Liver (tissue), 3 donors: ENCODE measurements around the gene SLC6A11.

ENCODE experiments used
- EGR1 ChIP-seq, 2 donors: IDR thresholded peaks; 2 replicates each; pipeline ENCODE4 v1.6.1; 2016 to 2018; ENCODE audit warnings: antibody characterized with exemption in 2 of 2, low read depth in 2 of 2
- FOXA2 ChIP-seq: IDR thresholded peaks from 2 replicates; pipeline ENCODE4 v1.6.1; 2016; ENCODE audit warnings: antibody characterized with exemption
- GABPA ChIP-seq, 2 donors: IDR thresholded peaks in 1 of 2; conservative IDR thresholded peaks in 1 of 2; 2 replicates each; pipeline ENCODE4 v1.6.1; 2016; ENCODE audit warnings: antibody characterized with exemption in 2 of 2, mild to moderate bottlenecking in 1 of 2, moderate library complexity in 1 of 2
- JUND ChIP-seq, 2 donors: IDR thresholded peaks; 2 replicates each; pipeline ENCODE4 v1.6.1; 2016; ENCODE audit warnings: antibody characterized with exemption in 2 of 2
- NR2F2 ChIP-seq: IDR thresholded peaks from 2 replicates; pipeline ENCODE4 v1.6.1; 2016; ENCODE audit warnings: antibody characterized with exemption
- RAD21 ChIP-seq, 2 donors: IDR thresholded peaks; 2 replicates each; pipeline ENCODE4 v1.6.1; 2016; ENCODE audit warnings: antibody characterized with exemption in 2 of 2, mild to moderate bottlenecking in 2 of 2
- RXRA ChIP-seq, 2 donors: IDR thresholded peaks; 2 replicates each; pipeline ENCODE4 v1.6.1; 2017 to 2018; ENCODE audit warnings: antibody characterized with exemption in 2 of 2, mild to moderate bottlenecking in 1 of 2
- TAF1 ChIP-seq: conservative IDR thresholded peaks from 2 replicates; pipeline ENCODE4 v1.6.1; 2016; ENCODE audit warnings: antibody characterized with exemption, mild to moderate bottlenecking
- YY1 ChIP-seq: IDR thresholded peaks from 2 replicates; pipeline ENCODE4 v1.6.1; 2016; ENCODE audit warnings: antibody characterized with exemption, mild to moderate bottlenecking
- TF ChIP-seq, protein P1 (sequence below): fragments of 150-350 bp; IDR thresholded peaks from 2 replicates; pipeline ENCODE4 v1.5.1; 2017; ENCODE audit warnings: improper control_type of control experiment, low read depth, low read length; ENCODE audit not compliant: missing input control
- TF ChIP-seq, protein P2 (sequence below): IDR thresholded peaks from 2 replicates; pipeline ENCODE4 v1.6.1; 2016; ENCODE audit warnings: antibody characterized with exemption
- TF ChIP-seq, protein P3 (sequence below): IDR thresholded peaks from 2 replicates; pipeline ENCODE4 v1.6.1; 2016; ENCODE audit warnings: antibody characterized with exemption, mild to moderate bottlenecking
- TF ChIP-seq, protein P4 (sequence below): IDR thresholded peaks from 2 replicates; pipeline ENCODE4 v1.6.1; 2016; ENCODE audit warnings: antibody characterized with exemption
- donor health status: healthy.
- donor health status: healthy.

DNA sequence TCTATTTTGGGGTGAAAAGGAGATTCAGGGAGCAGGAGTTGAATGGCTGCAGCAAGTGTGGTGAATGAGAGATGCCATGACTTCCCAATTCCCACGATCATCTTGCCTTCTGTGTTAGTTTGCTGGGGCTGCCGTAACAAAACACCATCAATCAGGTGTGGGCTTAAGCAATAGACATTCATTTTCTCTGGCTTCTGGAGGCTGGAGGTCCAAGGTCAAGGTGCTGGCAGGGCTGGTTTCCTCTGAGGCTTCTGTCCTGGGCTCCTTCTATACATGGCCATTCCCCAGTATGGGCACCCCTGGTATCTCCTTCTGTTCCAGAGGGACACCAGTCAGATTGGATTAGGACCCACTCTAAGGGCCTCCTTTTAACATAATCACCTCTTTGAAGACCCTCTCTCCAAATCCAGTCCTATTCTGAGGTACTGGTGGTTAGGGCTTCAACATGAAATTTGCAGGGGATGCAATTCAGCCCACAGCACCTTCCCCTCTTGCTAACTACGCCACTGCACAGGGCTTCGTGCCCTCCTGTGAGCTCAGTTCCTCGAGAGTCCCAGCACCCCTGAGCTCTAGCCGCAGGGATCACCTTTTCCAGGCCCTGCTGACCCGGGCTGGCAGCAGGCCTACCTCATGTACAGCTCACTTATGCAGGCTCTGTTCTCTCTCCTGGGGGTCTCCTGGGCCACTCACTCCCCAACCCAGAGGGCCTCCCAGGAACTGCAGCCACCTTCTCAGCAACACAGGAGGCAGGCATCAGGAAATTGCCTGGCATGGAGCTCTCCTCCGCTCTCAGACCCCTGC is 37.3 kb upstream of the SLC6A11 start:
- TF ChIP-seq, protein P1, sequence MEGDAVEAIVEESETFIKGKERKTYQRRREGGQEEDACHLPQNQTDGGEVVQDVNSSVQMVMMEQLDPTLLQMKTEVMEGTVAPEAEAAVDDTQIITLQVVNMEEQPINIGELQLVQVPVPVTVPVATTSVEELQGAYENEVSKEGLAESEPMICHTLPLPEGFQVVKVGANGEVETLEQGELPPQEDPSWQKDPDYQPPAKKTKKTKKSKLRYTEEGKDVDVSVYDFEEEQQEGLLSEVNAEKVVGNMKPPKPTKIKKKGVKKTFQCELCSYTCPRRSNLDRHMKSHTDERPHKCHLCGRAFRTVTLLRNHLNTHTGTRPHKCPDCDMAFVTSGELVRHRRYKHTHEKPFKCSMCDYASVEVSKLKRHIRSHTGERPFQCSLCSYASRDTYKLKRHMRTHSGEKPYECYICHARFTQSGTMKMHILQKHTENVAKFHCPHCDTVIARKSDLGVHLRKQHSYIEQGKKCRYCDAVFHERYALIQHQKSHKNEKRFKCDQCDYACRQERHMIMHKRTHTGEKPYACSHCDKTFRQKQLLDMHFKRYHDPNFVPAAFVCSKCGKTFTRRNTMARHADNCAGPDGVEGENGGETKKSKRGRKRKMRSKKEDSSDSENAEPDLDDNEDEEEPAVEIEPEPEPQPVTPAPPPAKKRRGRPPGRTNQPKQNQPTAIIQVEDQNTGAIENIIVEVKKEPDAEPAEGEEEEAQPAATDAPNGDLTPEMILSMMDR = no peak
- TF ChIP-seq YY1 (no peak), RAD21 (IDR thresholded peaks at IDR 0.05) (no peak), FOXA2 (no peak), EGR1 (IDR thresholded peaks at IDR 0.05; ENCODE audit: low read depth in 2 of 2) (no peak), JUND (IDR thresholded peaks at IDR 0.05) (no peak), RXRA (IDR thresholded peaks at IDR 0.05) (no peak), GABPA (IDR thresholded peaks at IDR 0.05 in 1 of 2, conservative IDR thresholded peaks at IDR 0.05 in 1 of 2) (no peak), NR2F2 (no peak), TAF1 (no peak)
- TF ChIP-seq, protein P2, sequence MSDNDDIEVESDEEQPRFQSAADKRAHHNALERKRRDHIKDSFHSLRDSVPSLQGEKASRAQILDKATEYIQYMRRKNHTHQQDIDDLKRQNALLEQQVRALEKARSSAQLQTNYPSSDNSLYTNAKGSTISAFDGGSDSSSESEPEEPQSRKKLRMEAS = no peak
- TF ChIP-seq, protein P3, sequence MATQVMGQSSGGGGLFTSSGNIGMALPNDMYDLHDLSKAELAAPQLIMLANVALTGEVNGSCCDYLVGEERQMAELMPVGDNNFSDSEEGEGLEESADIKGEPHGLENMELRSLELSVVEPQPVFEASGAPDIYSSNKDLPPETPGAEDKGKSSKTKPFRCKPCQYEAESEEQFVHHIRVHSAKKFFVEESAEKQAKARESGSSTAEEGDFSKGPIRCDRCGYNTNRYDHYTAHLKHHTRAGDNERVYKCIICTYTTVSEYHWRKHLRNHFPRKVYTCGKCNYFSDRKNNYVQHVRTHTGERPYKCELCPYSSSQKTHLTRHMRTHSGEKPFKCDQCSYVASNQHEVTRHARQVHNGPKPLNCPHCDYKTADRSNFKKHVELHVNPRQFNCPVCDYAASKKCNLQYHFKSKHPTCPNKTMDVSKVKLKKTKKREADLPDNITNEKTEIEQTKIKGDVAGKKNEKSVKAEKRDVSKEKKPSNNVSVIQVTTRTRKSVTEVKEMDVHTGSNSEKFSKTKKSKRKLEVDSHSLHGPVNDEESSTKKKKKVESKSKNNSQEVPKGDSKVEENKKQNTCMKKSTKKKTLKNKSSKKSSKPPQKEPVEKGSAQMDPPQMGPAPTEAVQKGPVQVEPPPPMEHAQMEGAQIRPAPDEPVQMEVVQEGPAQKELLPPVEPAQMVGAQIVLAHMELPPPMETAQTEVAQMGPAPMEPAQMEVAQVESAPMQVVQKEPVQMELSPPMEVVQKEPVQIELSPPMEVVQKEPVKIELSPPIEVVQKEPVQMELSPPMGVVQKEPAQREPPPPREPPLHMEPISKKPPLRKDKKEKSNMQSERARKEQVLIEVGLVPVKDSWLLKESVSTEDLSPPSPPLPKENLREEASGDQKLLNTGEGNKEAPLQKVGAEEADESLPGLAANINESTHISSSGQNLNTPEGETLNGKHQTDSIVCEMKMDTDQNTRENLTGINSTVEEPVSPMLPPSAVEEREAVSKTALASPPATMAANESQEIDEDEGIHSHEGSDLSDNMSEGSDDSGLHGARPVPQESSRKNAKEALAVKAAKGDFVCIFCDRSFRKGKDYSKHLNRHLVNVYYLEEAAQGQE = no peak
- TF ChIP-seq, protein P4, sequence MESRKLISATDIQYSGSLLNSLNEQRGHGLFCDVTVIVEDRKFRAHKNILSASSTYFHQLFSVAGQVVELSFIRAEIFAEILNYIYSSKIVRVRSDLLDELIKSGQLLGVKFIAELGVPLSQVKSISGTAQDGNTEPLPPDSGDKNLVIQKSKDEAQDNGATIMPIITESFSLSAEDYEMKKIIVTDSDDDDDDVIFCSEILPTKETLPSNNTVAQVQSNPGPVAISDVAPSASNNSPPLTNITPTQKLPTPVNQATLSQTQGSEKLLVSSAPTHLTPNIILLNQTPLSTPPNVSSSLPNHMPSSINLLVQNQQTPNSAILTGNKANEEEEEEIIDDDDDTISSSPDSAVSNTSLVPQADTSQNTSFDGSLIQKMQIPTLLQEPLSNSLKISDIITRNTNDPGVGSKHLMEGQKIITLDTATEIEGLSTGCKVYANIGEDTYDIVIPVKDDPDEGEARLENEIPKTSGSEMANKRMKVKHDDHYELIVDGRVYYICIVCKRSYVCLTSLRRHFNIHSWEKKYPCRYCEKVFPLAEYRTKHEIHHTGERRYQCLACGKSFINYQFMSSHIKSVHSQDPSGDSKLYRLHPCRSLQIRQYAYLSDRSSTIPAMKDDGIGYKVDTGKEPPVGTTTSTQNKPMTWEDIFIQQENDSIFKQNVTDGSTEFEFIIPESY = no peak
